HG03108 (cell line): ENCODE measurements around the gene ANKRD33.

Experiments
- ATAC-seq: cut with Tn5 transposase; IDR thresholded peaks from one replicate; pipeline ENCODE4 v1.9.1; 2021; ENCODE audit warnings: moderate library complexity; ENCODE audit not compliant: unreplicated experiment

ANKRD33 gene

GRCh38 chr12:51860986-51861385 lies 26.9 kb upstream of the ANKRD33 start:
- no peak for ATAC-seq

DNA sequence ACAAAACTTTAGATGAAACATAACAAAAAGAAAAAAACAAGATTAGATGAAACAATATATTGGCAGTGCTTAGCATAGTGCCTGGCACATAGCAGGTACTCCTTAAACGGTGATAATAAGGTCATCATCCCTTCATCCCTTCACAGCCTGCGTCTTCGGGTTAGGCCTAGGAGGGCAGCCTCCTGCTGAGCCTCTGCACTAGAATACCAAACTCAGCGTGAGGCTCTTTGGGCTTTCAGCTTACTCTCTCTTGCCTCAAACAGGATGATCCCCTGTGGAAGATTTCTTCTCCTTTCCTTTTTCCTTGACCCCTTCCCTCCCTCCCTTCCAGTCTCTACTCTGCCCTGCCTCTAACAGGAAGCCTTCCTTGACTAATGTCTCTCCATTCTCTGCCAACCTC lies 25.0 kb upstream of the ANKRD33 start:
- no peak for ATAC-seq

GRCh38 chr12:51863363-51863932 lies 24.5 kb upstream of the ANKRD33 start:
- ATAC-seq = no peak

GRCh38 chr12:51863933-51864832 lies 23.7 kb upstream of the ANKRD33 start:
- ATAC-seq = no peak

- ATAC-seq = no peak
Measured at GRCh38 chr12:51864833-51865670, 22.9 kb upstream of the ANKRD33 start.

DNA sequence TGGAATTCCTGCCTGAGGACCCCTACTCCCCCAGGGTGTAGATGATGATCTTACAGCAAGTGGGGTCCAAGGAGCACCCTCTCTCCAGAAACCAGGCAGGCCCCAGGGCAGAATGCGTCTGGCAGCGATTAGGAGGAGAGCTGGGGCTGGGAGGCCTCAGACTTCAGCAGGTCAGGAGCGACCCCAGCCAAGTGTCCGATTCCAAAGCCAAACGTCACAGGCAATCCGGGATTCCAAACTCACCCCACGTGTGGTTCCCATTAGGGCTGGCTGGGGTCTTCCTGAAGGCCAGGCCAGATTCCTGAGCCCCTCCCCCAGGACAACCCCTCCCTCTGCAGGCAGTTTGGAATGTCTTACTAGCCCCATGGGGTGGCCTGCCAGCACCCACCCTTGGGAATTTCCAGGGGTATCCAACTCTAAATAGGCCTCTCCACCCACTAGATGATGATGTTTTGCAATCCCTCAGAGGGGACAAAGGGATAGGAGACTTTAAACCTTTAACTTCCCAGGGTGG lies 22.1 kb upstream of the ANKRD33 start:
- ATAC-seq = no peak

DNA sequence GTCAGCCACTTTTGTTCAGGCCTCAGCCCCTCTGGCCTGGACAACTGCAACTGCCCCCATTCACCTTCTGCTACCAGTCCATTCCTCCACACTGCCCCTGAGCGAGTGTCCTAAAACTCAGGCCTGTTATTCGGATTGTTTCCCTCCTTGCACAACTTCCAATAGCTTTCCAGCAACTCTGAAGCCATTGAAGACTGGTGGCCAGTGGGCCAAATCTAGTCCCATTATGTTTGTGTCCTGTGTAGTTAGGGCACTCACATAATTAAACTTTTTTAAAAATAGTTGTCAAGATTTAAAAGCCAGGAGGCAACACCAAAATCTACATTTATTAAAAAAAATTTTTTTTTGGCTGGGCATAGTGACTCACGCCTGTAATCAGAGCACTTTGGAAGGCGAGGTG lies 21.6 kb upstream of the ANKRD33 start:
- no peak for ATAC-seq

DNA sequence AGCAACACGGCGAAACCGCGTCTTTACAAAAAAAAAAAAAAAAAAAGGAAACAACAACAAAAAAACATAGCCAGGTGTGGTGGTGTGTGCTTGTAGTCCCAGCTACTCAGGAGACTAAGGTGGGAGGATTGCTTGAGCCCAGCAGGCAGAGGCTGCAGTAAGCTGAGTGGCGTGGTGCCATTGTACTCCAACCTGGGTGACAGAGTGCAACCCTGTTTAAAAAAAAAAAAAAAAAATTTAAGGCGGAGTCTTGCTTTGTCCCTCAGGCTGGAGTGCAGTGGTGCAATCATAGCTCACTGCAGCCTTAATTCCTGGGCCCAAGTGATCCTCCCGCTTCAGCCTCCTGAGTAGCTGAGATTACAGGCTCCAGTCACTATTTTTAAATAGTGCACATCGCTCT lies 21.1 kb upstream of the ANKRD33 start:
- no peak for ATAC-seq

DNA sequence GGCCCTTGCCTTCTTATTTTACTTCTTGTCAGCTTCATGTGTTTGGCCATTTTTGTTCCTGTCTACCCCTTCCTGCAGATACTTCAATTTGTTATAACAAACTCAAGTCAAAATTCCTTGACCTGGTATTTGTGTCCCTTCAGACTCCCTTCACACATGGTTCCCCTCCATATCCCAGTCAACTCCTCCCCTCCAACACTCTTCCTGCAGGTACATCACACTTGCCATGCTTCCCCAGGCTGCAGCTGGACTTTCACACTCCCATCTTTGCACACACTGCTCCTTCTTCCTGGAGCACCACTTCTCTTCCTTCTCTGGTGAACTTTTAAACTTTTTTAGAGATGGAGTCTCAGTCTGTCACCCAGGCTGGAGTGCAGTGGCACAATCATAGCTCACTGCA lies 20.5 kb upstream of the ANKRD33 start:
- no peak for ATAC-seq

DNA sequence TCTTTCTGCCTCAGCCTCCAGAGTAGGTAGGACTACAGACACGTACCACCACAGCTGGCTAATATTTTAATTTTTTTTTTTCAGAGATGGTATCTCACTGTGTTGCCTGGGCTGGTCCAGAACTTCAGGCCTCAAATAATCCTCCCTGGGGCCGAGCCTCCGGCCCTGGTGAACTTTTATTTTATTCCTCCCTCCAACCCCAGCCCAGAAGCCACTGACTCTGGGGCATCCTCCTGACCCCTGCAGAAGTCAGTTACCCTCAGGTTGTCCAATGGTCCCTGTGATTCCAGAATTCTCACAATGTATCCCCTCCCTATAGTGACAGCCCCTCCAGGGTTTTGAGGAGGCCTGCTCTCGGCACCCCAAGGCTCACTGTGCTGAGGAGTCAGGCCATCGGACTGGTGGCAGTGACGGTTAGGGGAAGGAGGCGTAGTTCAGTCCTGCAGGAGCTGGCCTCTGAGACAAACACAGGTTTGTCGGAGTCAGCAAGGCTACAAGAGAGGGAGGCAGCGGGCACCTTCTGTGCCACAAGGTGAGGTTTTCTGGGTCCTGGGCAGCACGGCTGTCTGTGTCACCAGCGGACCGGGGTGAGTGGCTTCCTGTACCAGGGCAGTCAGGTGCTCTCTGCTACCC lies 20.0 kb upstream of the ANKRD33 start:
- ATAC-seq = no peak

GRCh38 chr12:51868821-51869495 lies 18.9 kb upstream of the ANKRD33 start:
- ATAC-seq = no peak

- ATAC-seq = no peak
Measured at GRCh38 chr12:51869496-51869865, 18.4 kb upstream of the ANKRD33 start.

- ATAC-seq = no peak
Measured at GRCh38 chr12:51869931-51870330, 18.0 kb upstream of the ANKRD33 start.

DNA sequence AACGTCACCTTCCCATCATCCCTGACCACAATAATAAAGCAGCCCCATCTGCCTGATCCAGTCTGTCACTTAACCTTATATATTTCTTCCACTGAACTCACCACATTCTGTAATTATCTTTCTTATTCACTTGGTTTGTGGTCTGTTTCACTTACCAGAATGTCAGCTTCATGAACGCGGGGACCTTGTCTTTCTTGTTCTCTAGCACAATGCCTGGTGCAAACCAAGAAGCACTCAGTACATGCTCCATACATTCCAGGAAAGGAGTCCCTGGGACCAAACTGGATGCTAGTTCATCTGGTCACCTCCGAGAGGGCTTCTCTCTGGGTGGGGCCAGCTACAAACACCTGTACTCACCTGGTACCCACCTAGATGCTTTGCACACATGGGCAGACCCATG lies 17.4 kb upstream of the ANKRD33 start:
- no peak for ATAC-seq

DNA sequence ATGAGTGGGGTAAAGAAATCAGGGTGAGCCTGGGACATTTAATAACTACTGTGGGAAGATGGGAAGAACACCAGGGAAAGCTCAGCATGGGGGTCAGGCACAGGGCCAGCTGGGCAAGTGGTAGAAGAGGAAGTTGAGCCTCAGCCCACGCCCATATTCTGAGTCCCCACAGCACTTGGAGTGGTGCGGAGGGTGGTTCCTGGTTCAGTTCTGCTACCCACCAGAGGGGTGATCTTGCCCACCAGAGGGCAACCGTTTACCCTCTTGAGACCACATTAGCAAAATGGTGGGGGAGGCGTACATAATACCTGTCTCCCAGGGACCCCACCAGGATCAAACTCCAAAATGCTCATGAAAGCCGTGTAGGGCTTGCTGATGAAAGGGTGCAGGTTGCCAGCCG lies 16.8 kb upstream of the ANKRD33 start:
- ATAC-seq = no peak

- ATAC-seq = no peak
Measured at GRCh38 chr12:51871918-51872688, 15.8 kb upstream of the ANKRD33 start.

- ATAC-seq = no peak
Measured at GRCh38 chr12:51872689-51872981, 15.3 kb upstream of the ANKRD33 start.

DNA sequence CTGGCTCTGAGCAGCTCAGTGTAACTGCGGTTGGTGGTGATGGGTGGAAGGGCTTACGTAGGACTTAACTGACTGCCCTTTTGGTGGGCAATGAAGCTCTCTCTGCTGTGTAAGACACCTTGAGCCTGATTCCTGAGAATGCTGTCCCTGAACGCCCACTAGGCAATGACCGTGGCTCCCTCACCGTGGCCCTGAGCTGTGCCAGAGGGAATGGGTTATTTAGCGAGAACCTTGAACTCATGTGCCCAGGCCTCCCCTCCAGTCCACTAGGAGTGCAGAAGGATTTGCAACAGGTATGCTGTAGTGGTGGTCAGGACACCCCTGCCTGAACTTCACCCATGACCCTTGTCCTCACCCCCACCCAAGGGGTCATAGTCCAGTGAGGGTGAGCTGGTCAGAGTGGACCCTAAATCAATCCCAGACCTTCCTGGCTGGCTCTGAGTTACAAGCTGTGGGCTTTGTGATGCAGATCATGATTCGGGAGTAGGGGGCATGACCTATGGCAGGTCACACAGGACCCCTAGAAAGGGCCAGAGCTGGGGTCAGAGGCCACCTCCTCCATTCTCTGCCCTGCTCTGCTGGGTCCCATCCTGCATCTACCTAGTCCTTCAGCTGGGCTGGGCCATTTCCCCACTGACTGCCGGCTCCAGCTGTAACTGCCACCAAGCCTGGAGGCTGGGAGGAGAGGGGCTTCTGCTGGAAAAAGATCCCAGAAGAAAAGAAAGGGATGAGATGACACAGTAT lies 14.5 kb upstream of the ANKRD33 start:
- ATAC-seq = no peak

- no peak for ATAC-seq
Measured at GRCh38 chr12:51874000-51874399, 13.9 kb upstream of the ANKRD33 start.
